SK-N-MC (cell line): ENCODE data around the gene SBNO1.

Source experiments
- DNase-seq: peaks from one replicate; pipeline ENCODE4 v3.0.0-alpha.2; 2011; ENCODE audit warnings: low read depth, low spot score
- H3K27ac ChIP-seq: fragments of 200-600 bp; sonication (generic); 2 replicates; pipeline ENCODE4 v1.5.1; 2016; ENCODE audit warnings: mixed run types
- H3K36me3 ChIP-seq: fragments of 200-600 bp; sonication (generic); 2 replicates; pipeline ENCODE4 v1.6.1; 2017; ENCODE audit warnings: antibody characterized with exemption, low read length, mixed read lengths; ENCODE audit not compliant: insufficient read depth
- H3K4me3 ChIP-seq: fragments of 200-600 bp; sonication (generic); 2 replicates; pipeline ENCODE4 v1.5.1; 2016
- H3K9ac ChIP-seq: fragments of 200-600 bp; sonication (generic); 2 replicates; pipeline ENCODE4 v1.8.0; 2017; ENCODE audit warnings: mixed run types, mixed read lengths; ENCODE audit not compliant: insufficient read length
- H3K9me3 ChIP-seq: fragments of 200-600 bp; sonication (generic); 2 replicates; pipeline ENCODE4 v1.6.1; 2017; ENCODE audit warnings: low read depth, mild to moderate bottlenecking, antibody characterized with exemption, low read length, moderate library complexity, mixed read lengths
- EZH2 ChIP-seq: fragments of 200-600 bp; sonication (generic); IDR thresholded peaks from one replicate; pipeline ENCODE4 v1.6.1; 2017; ENCODE audit warnings: antibody characterized with exemption
- FOXP2 ChIP-seq: optimal IDR thresholded peaks from 2 replicates; pipeline ENCODE3; 2011; ENCODE audit warnings: mild to moderate bottlenecking, moderate library complexity; ENCODE audit not compliant: insufficient read depth; ENCODE audit errors: extremely low read length, control extremely low read depth
- POLR2AphosphoS5 ChIP-seq: IDR thresholded peaks from 2 replicates; pipeline ENCODE4 v1.6.1; 2012; ENCODE audit warnings: mild to moderate bottlenecking, low read depth, low read length, borderline replicate concordance

Gene SBNO1

DNA sequence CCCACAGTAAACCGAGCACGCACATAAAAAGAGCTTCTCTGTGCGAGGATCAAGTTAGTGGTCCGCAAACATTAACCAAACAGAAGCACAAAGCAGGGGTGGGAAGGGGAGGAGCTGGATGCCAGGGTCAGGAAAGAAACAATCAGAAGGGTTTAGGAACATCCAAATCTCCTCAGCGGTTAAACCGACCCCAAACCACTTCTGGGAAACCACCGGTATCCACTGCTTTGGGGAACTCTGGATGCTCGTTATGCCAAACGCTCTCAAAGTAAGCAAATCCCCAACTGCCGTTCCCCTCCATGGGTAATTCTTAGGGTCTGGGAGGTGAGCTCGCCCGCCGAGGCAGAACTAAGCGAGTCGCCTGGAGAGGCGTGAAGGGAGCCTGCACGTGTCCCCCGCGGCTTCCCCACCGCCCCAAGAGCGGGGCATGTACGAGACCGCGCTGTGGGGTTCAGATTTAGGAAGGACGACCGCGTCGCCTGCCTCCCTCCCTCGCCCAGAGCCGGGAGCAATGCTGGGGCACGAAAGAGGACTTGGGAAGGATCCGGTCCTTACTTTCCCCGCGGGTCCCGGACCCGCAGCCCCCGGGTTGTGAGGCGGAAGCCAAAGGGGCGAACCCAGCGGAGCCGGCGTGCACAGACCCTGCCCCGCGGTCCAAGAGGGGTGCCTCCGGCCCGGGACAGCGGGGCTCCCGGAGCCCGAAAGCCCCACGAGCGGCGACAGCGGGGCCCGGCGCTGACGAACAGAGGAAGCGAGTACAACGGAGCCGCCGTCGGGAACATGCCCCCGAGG, 711 bp downstream of the SBNO1 start:
- Histone ChIP-seq H3K9ac (peak overlapping the region; percentile 95), H3K27ac (peak overlapping the region; percentile 88), H3K4me3 (peak overlapping the region; percentile 90), H3K9me3 (no peaks in the 10 kb centered on the region), H3K36me3 (peaks cover 11% of the 10 kb centered on the region; the same call in 1 of the 2 replicates)
- DNase-seq = no peak
- no peak for TF ChIP-seq FOXP2
- TF ChIP-seq POLR2AphosphoS5 = no peak
- no peak for TF ChIP-seq EZH2

DNA sequence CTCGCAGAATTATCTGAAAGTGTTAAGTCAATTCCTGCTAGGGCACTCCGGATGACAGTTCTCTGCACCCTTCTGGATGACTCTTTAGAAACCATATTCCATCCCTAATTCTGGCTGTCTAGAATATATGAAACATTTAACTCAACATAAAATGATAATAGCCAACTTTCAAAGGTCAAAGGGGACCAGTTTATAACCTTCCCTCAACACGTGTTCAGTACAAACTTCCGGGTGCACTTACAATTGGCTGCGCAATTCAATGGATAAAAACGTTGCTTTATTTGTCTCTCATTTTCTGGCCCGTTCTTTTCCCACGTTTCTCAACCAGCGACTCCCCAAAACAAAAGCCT, 1.3 kb downstream of the SBNO1 start:
- no peak for DNase-seq

DNA sequence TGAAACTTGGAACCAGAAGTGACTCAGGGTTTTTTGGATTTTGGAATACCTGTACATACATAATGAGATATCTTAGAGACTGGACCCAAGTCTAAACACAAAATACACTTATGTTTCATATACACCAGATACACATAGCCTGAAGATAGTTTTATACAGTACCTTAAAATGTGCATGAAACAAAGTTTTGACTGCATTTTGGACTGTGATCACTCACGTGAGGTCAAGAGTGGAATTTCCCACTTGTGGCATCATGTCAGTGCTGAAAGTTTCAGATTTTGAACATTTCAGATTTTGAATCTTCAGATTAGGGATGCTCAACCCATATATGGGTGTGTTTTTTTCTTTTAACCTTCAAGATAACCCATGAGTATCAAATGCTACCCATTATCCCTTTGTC, 6.6 kb downstream of the SBNO1 start:
- peaks cover 18% of the 10 kb centered on the region for H3K36me3 ChIP-seq
- no peak overlapping the region for H3K9ac ChIP-seq
- no peak overlapping the region for H3K4me3 ChIP-seq
- no peaks in the 10 kb centered on the region for H3K9me3 ChIP-seq
- TF ChIP-seq FOXP2 (no peak), EZH2 (no peak), POLR2AphosphoS5 (no peak)
- no peak for DNase-seq
- H3K27ac ChIP-seq = no peak overlapping the region

More for the DNA sequence above, 1.3 kb downstream of the SBNO1 start:
- peak overlapping the region; percentile 88 for H3K27ac ChIP-seq
- TF ChIP-seq EZH2 (no peak), FOXP2 (no peak), POLR2AphosphoS5 (no peak)
- peak overlapping the region; percentile 95 for H3K9ac ChIP-seq
- H3K9me3 ChIP-seq = no peaks in the 10 kb centered on the region
- peaks cover 11% of the 10 kb centered on the region; the same call in 1 of the 2 replicates for H3K36me3 ChIP-seq
- peak overlapping the region; percentile 90 for H3K4me3 ChIP-seq

GRCh38 chr12:123356159-123356670, 8.4 kb downstream of the SBNO1 start:
- no peak for DNase-seq
- H3K27ac ChIP-seq = 0 out of 2 replicates have a peak overlapping the region, but pooled peaks have one; percentile 44

GRCh38 chr12:123354600-123354999, 10.0 kb downstream of the SBNO1 start:
- H3K9ac ChIP-seq = no peak overlapping the region
- DNase-seq = no peak
- no peak for TF ChIP-seq EZH2
- TF ChIP-seq FOXP2 = no peak
- TF ChIP-seq POLR2AphosphoS5 = no peak
- no peak overlapping the region for H3K4me3 ChIP-seq
- H3K36me3 ChIP-seq = peaks cover 8% of the 10 kb centered on the region
- H3K9me3 ChIP-seq = no peaks in the 10 kb centered on the region
- H3K27ac ChIP-seq = peak overlapping the region; percentile 35

More at GRCh38 chr12:123356159-123356670, 8.4 kb downstream of the SBNO1 start:
- H3K36me3 ChIP-seq = peaks cover 18% of the 10 kb centered on the region
- no peak overlapping the region for H3K9ac ChIP-seq
- no peaks in the 10 kb centered on the region for H3K9me3 ChIP-seq
- no peak overlapping the region for H3K4me3 ChIP-seq
- TF ChIP-seq POLR2AphosphoS5 = no peak
- no peak for TF ChIP-seq FOXP2
- no peak for TF ChIP-seq EZH2

- H3K9me3 ChIP-seq = no peaks in the 10 kb centered on the region
- no peak for TF ChIP-seq EZH2
- TF ChIP-seq FOXP2 = no peak
- H3K27ac ChIP-seq = no peak overlapping the region
- peaks cover 17% of the 10 kb centered on the region for H3K36me3 ChIP-seq
- no peak for DNase-seq
- no peak overlapping the region for H3K4me3 ChIP-seq
- H3K9ac ChIP-seq = no peak overlapping the region
Observed at GRCh38 chr12:123351349-123351748, 13.3 kb downstream of the SBNO1 start.

DNA sequence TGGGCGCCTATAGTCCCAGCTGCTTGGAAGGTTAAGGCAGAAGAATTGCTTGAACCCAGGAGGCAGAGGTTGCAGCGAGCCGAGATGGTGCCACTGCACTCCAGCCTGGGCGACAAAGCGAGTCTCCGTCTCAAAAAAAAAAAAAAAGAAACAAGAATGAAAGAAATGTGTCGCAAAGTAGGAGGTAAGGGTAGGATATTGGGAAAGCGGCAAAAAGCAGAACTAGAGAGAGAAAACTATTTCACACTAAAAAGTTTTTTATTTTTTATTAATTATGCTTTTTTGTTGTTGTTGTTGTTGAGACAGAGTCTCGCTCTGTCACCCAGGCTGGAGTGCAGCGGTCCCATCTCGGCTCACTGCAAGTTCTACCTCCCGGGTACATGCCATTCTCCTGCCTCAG, 17.7 kb downstream of the SBNO1 start:
- no peak overlapping the region for H3K4me3 ChIP-seq
- DNase-seq = no peak
- no peak overlapping the region for H3K9ac ChIP-seq
- H3K9me3 ChIP-seq = no peaks in the 10 kb centered on the region
- peaks cover 51% of the 10 kb centered on the region for H3K36me3 ChIP-seq
- TF ChIP-seq POLR2AphosphoS5 (no peak), EZH2 (no peak), FOXP2 (no peak)
- H3K27ac ChIP-seq = no peak overlapping the region

DNA sequence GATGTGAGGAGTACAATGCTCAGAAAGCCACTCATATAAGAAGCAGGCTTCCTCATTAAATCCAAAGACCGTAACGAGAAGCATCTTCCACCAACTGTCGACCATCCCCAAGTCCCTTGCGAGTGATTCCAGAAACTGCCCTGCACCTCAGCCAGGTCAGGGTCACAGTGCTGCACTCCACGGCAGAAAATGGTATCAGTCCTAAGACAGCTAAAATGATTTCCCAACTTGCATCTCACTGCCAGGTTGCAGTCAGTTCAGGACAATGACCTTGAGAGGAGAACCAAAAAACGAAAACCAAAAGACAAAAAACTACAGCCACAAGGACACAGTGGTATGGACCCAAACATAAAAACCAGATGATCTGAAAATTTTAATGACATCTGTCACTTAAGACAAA, 20.6 kb downstream of the SBNO1 start:
- Histone ChIP-seq H3K27ac (no peak overlapping the region), H3K36me3 (peaks cover 77% of the 10 kb centered on the region), H3K4me3 (no peak overlapping the region), H3K9me3 (no peaks in the 10 kb centered on the region), H3K9ac (no peak overlapping the region)
- no peak for DNase-seq
- no peak for TF ChIP-seq POLR2AphosphoS5
- TF ChIP-seq FOXP2 = no peak
- no peak for TF ChIP-seq EZH2

- H3K4me3 ChIP-seq = no peak overlapping the region
- TF ChIP-seq FOXP2 (no peak), EZH2 (no peak), POLR2AphosphoS5 (no peak)
- no peak overlapping the region for H3K9ac ChIP-seq
- H3K9me3 ChIP-seq = no peaks in the 10 kb centered on the region
- peaks cover 72% of the 10 kb centered on the region for H3K36me3 ChIP-seq
- no peak for DNase-seq
- H3K27ac ChIP-seq = no peak overlapping the region
Observed at GRCh38 chr12:123337070-123337469, 27.6 kb downstream of the SBNO1 start.
